WTC11 (cell line): Measurements from ENCODE around the gene CFAP74.

Experiments
- CBFB ChIP-seq: sonication (generic); formaldehyde crosslinking; IDR thresholded peaks from 2 replicates; pipeline ENCODE4 v1.8.1; 2022; ENCODE audit warnings: mild to moderate bottlenecking, low read depth, missing genetic modification reagents
- CTCF ChIP-seq: fragments of 200-600 bp; IDR thresholded peaks from 2 replicates; pipeline ENCODE4 v1.8.0; 2022; ENCODE audit warnings: antibody characterized with exemption
- MAX ChIP-seq: sonication (generic); formaldehyde crosslinking; IDR thresholded peaks from 2 replicates; pipeline ENCODE4 v1.8.0; 2022; ENCODE audit warnings: mild to moderate bottlenecking, missing genetic modification reagents
- NFYB ChIP-seq: sonication (generic); formaldehyde crosslinking; conservative IDR thresholded peaks from 2 replicates; pipeline ENCODE4 v1.8.0; 2022; ENCODE audit warnings: low read depth, missing genetic modification reagents
- SP1 ChIP-seq: sonication (generic); formaldehyde crosslinking; conservative IDR thresholded peaks from 2 replicates; pipeline ENCODE4 v1.8.1; 2022; ENCODE audit warnings: missing genetic modification reagents

- no peak for TF ChIP-seq CTCF
- TF ChIP-seq MAX (CRISPR knock-in tag): peak; percentile 59; the same call in 1 of the 2 replicates
- TF ChIP-seq CBFB (CRISPR knock-in tag): no peak
- TF ChIP-seq NFYB (CRISPR knock-in tag): no peak
- TF ChIP-seq SP1: no peak
Observed at GRCh38 chr1:1908506-1908791, 95.1 kb downstream of the CFAP74 start.
